ENCODE results near the gene MCTP1. TPM values are rescaled to one million over a fixed set of nuclear protein-coding genes. Genes with fewer than 3 reads are reported as not detected.

Gene MCTP1
- polyA plus RNA-seq, 1 donor (not counting 4 experiments of a cell fraction or from before 2014, with no cell fraction given): 4.9 TPM

GRCh38 chr5:95045181-95045965 lies 239.5 kb downstream of the MCTP1 start:
- no peaks in the 10 kb centered on the region for H3K27me3 ChIP-seq (ENCODE audit: control insufficient read depth, extremely low read depth, insufficient read depth, low read length)
- no peaks in the 10 kb centered on the region for H3K36me3 ChIP-seq (ENCODE audit: control insufficient read depth in 2 of 2, extremely low read depth in 1 of 2, insufficient read depth in 2 of 2, low read length in 2 of 2)
- H3K4me1 ChIP-seq (ENCODE audit: control insufficient read depth, extremely low read depth, insufficient read depth, low read length): no peaks in the 10 kb centered on the region
- H2AFZ ChIP-seq (ENCODE audit: control insufficient read depth, low read length): no peak overlapping the region
- H3K4me2 ChIP-seq (ENCODE audit: control insufficient read depth, extremely low read depth, insufficient read depth, low read depth, low read length): no peak overlapping the region
- FAIRE-seq (no peak), DNase-seq (ENCODE audit: low read depth, low spot score) (no peak)
- no peaks in the 10 kb centered on the region for H3K79me2 ChIP-seq (ENCODE audit: control insufficient read depth, insufficient read depth, low read length)
- no peaks in the 10 kb centered on the region for H3K9me1 ChIP-seq (ENCODE audit: control insufficient read depth, extremely low read depth, insufficient read depth, low read length)
- TF ChIP-seq EZH2 (IDR thresholded peaks at IDR 0.05; ENCODE audit: low read length) (no peak), CTCF (optimal IDR thresholded peaks at IDR 0.05 in 1 of 3, IDR thresholded peaks at IDR 0.05 in 1 of 3, conservative IDR thresholded peaks at IDR 0.05 in 1 of 3; ENCODE audit: extremely low read depth in 1 of 3, insufficient read depth in 2 of 3, low read length in 3 of 3) (no peak)
- H3K9me3 ChIP-seq (ENCODE audit: control insufficient read depth, low read depth, low read length): no peaks in the 10 kb centered on the region
- H3K4me3 ChIP-seq (ENCODE audit: control insufficient read depth in 2 of 3, extremely low read depth in 1 of 3, insufficient read depth in 2 of 3, low read depth in 1 of 3, low read length in 3 of 3): no peak overlapping the region
- H4K20me1 ChIP-seq (ENCODE audit: control insufficient read depth, extremely low read depth, insufficient read depth, low read length): no peaks in the 10 kb centered on the region
- dilution Hi-C loops (cut with MboI; ENCODE audit: extremely low pct_ligation_motif_present, low sequenced_read_pairs): no loop called here
- H3K27ac ChIP-seq (ENCODE audit: control insufficient read depth, insufficient read depth, low read length): no peak overlapping the region
- no peak overlapping the region for H3K9ac ChIP-seq (ENCODE audit: control insufficient read depth, extremely low read depth, insufficient read depth, low read length)

DNA sequence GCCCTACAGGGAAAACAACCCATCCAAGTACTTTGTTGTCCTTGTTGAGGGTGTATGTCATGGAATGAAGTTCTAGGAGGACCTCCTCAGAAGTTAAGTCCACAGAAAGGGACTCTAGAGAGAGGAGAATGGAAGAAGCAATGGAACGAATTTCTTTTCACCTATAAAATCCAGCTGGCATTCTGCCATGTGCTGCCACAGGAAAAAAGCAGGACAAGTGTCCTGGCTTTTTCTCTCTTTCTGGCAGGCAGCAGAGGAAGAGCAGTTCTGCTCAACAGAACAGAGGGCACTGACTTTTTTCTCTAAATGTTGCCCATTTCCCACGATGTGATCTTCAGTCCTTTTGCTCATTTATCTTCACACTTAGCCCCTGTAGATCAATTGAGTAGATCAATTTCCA lies 240.8 kb downstream of the MCTP1 start:
- FAIRE-seq (no peak), DNase-seq (ENCODE audit: low read depth, low spot score) (no peak)
- no peak overlapping the region for H3K4me3 ChIP-seq (ENCODE audit: control insufficient read depth in 2 of 3, extremely low read depth in 1 of 3, insufficient read depth in 2 of 3, low read depth in 1 of 3, low read length in 3 of 3)
- TF ChIP-seq EZH2 (IDR thresholded peaks at IDR 0.05; ENCODE audit: low read length) (no peak), CTCF (optimal IDR thresholded peaks at IDR 0.05 in 1 of 3, IDR thresholded peaks at IDR 0.05 in 1 of 3, conservative IDR thresholded peaks at IDR 0.05 in 1 of 3; ENCODE audit: extremely low read depth in 1 of 3, insufficient read depth in 2 of 3, low read length in 3 of 3) (no peak)
- H3K36me3 ChIP-seq (ENCODE audit: control insufficient read depth in 2 of 2, extremely low read depth in 1 of 2, insufficient read depth in 2 of 2, low read length in 2 of 2): no peaks in the 10 kb centered on the region
- H2AFZ ChIP-seq (ENCODE audit: control insufficient read depth, low read length): no peak overlapping the region
- no peak overlapping the region for H3K9ac ChIP-seq (ENCODE audit: control insufficient read depth, extremely low read depth, insufficient read depth, low read length)
- H4K20me1 ChIP-seq (ENCODE audit: control insufficient read depth, extremely low read depth, insufficient read depth, low read length): no peaks in the 10 kb centered on the region
- no peak overlapping the region for H3K4me2 ChIP-seq (ENCODE audit: control insufficient read depth, extremely low read depth, insufficient read depth, low read depth, low read length)
- no peaks in the 10 kb centered on the region for H3K9me3 ChIP-seq (ENCODE audit: control insufficient read depth, low read depth, low read length)
- no peaks in the 10 kb centered on the region for H3K27me3 ChIP-seq (ENCODE audit: control insufficient read depth, extremely low read depth, insufficient read depth, low read length)
- no peaks in the 10 kb centered on the region for H3K79me2 ChIP-seq (ENCODE audit: control insufficient read depth, insufficient read depth, low read length)
- no peak overlapping the region for H3K27ac ChIP-seq (ENCODE audit: control insufficient read depth, insufficient read depth, low read length)
- dilution Hi-C loops (cut with MboI; ENCODE audit: extremely low pct_ligation_motif_present, low sequenced_read_pairs): no loop called here
- H3K4me1 ChIP-seq (ENCODE audit: control insufficient read depth, extremely low read depth, insufficient read depth, low read length): no peaks in the 10 kb centered on the region
- H3K9me1 ChIP-seq (ENCODE audit: control insufficient read depth, extremely low read depth, insufficient read depth, low read length): no peaks in the 10 kb centered on the region
